A673 (cell line): ENCODE results near the gene KBTBD6.

ENCODE experiments used
- CTCF ChIP-seq: fragments of 300-800, 200-600 bp; sonication (generic); conservative IDR thresholded peaks from 2 replicates; pipeline ENCODE4 v1.5.1; 2017; ENCODE audit warnings: low read depth, mild to moderate bottlenecking, antibody characterized with exemption, low read length, moderate library complexity, mixed read lengths
- EZH2 ChIP-seq: fragments of 200-600 bp; sonication (generic); IDR thresholded peaks from 2 replicates; pipeline ENCODE4 v1.6.1; 2017; ENCODE audit warnings: borderline replicate concordance, low read depth, mild to moderate bottlenecking, mixed read lengths, antibody characterized with exemption, low read length; ENCODE audit not compliant: poor library complexity, severe bottlenecking

DNA sequence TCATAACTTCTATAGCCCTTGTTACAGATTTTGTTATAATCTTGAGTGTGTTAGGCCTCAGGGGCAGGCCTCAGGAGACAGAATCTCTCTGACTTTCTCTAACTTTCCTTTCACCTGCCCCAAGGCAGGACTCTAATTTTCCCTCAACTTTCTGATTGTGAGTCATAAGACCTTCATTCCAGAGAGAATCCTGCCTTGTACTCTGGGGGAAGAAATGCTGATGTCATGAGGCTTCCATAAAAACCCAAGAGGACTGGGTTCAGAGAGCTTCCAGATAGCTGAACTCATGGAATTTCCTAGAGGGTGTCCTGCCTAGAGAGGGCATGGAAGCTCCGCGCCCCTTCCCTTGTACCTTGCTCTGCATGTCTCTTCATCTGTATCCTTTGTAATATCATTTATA, 5.3 kb upstream of the KBTBD6 start:
- TF ChIP-seq CTCF: no peak
- TF ChIP-seq EZH2: no peak
